MM.1S (cell line): ENCODE data around the gene ARFGAP1.

Experiments used
- EZH2 ChIP-seq: fragments of 300-600 bp; sonication (generic); optimal IDR thresholded peaks from 2 replicates; pipeline ENCODE3; 2017; ENCODE audit warnings: low read depth, mild to moderate bottlenecking, antibody characterized with exemption, low read length, mixed read lengths
- TF ChIP-seq, protein P1 (sequence below): fragments of 300-600 bp; sonication (generic); IDR thresholded peaks from 2 replicates; pipeline ENCODE4 v1.5.1; 2016; ENCODE audit warnings: antibody characterized with exemption, low read length, mixed read lengths

DNA sequence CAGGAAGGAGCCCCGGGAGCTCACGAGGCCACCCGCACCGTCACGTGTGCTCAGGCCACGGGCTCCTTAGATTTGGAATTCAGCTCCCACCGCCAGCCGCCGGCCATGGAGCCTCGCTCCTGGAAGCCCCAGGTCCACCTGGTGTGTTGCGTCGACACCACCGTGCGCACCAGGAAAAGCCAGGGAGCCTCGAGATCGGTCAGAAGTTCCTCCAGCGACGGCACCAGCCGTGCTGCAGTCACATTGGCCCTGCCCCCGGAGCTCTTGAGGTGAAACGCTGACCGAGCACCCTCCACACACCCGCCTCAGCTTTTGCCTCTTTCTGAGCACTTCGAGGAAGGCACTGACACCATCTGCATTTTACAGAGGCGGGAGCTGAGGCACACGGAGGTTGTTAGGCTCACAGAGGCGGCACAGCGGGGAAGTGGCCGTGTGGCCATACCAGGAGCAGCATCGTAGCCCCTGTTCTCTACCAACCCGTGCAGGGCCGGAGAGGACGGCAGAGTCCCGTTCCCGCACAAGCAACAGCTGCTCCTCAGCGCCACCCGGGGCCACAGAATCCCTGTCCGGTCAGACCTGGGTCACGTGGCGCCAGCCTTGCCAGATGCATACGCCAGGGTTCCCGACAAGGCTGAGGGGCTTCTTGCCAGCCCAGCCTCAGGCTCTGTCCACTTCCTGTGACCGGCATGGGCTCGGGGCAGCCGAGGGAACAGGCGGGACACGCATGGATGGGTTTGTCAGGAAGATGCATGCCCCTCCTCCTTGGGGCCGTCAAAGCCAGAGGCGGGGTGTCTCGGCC is 25.9 kb upstream of the ARFGAP1 start:
- no peak for TF ChIP-seq EZH2
- TF ChIP-seq, protein P1, sequence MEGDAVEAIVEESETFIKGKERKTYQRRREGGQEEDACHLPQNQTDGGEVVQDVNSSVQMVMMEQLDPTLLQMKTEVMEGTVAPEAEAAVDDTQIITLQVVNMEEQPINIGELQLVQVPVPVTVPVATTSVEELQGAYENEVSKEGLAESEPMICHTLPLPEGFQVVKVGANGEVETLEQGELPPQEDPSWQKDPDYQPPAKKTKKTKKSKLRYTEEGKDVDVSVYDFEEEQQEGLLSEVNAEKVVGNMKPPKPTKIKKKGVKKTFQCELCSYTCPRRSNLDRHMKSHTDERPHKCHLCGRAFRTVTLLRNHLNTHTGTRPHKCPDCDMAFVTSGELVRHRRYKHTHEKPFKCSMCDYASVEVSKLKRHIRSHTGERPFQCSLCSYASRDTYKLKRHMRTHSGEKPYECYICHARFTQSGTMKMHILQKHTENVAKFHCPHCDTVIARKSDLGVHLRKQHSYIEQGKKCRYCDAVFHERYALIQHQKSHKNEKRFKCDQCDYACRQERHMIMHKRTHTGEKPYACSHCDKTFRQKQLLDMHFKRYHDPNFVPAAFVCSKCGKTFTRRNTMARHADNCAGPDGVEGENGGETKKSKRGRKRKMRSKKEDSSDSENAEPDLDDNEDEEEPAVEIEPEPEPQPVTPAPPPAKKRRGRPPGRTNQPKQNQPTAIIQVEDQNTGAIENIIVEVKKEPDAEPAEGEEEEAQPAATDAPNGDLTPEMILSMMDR = no peak
